H9 (cell line): ENCODE measurements around the gene DEAF1. TPM values are rescaled to one million over a fixed set of nuclear protein-coding genes. Genes with fewer than 3 reads are reported as not detected.

Experiments used
- DNase-seq: peaks from one replicate; pipeline ENCODE4 v3.0.0-alpha.2; 2017
- H2AFZ ChIP-seq: one replicate; pipeline ENCODE4 v1.6.1; 2013; ENCODE audit warnings: mild to moderate bottlenecking, low read length, control low read depth, moderate library complexity
- H2AK5ac ChIP-seq: 2 replicates; pipeline ENCODE4 v1.6.1; 2013; ENCODE audit warnings: low read length, control low read depth, mixed read lengths; ENCODE audit not compliant: insufficient read length
- H2BK120ac ChIP-seq: one replicate; pipeline ENCODE4 v1.6.1; 2013; ENCODE audit warnings: low read depth, mild to moderate bottlenecking, low read length, control low read depth, inconsistent platforms; ENCODE audit not compliant: poor library complexity, severe bottlenecking
- H2BK12ac ChIP-seq: 2 replicates; pipeline ENCODE4 v1.6.1; 2013; ENCODE audit warnings: low read length, control low read depth, mixed read lengths, low read depth; ENCODE audit not compliant: insufficient read length
- H2BK15ac ChIP-seq: 2 replicates; pipeline ENCODE4 v1.6.1; 2013; ENCODE audit warnings: low read depth, low read length, control low read depth
- H2BK20ac ChIP-seq: one replicate; pipeline ENCODE4 v1.6.1; 2013; ENCODE audit warnings: low read depth, mild to moderate bottlenecking, low read length, control low read depth, inconsistent platforms; ENCODE audit not compliant: poor library complexity, severe bottlenecking
- H2BK5ac ChIP-seq: 2 replicates; pipeline ENCODE4 v1.6.1; 2013; ENCODE audit warnings: low read length, control low read depth, mixed read lengths; ENCODE audit not compliant: insufficient read length
- H3K14ac ChIP-seq: 2 replicates; pipeline ENCODE4 v1.6.1; 2013; ENCODE audit warnings: low read length, control low read depth; ENCODE audit not compliant: insufficient read depth
- H3K18ac ChIP-seq: 2 replicates; pipeline ENCODE4 v1.6.1; 2013; ENCODE audit warnings: low read depth, mild to moderate bottlenecking, mixed read lengths, low read length, control low read depth; ENCODE audit not compliant: insufficient read length
- H3K23ac ChIP-seq: 2 replicates; pipeline ENCODE4 v1.6.1; 2013; ENCODE audit warnings: low read length, control low read depth, mixed read lengths, low read depth; ENCODE audit not compliant: insufficient read length
- H3K23me2 ChIP-seq: 2 replicates; pipeline ENCODE4 v1.6.1; 2013; ENCODE audit warnings: low read depth, mild to moderate bottlenecking, mixed read lengths, low read length, control low read depth; ENCODE audit not compliant: insufficient read length, poor library complexity, severe bottlenecking
- H3K27ac ChIP-seq: 2 replicates; pipeline ENCODE4 v1.5.1; 2013; ENCODE audit warnings: low read length, control low read depth, mixed read lengths, low read depth; ENCODE audit not compliant: insufficient read length
- H3K27me3 ChIP-seq: 2 replicates; pipeline ENCODE4 v1.6.1; 2013; ENCODE audit warnings: low read length, control low read depth, inconsistent platforms; ENCODE audit not compliant: insufficient read depth
- H3K4ac ChIP-seq: 2 replicates; pipeline ENCODE4 v1.6.1; 2013; ENCODE audit warnings: low read depth, mild to moderate bottlenecking, control low read depth, inconsistent platforms, low read length, moderate library complexity
- H3K4me1 ChIP-seq: 2 replicates; pipeline ENCODE4 v1.6.1; 2013; ENCODE audit warnings: low read length, control low read depth, inconsistent platforms; ENCODE audit not compliant: insufficient read depth
- H3K4me2 ChIP-seq: 2 replicates; pipeline ENCODE4 v1.6.1; 2013; ENCODE audit warnings: low read length, control low read depth, mixed read lengths; ENCODE audit not compliant: insufficient read length, insufficient read depth
- H3K56ac ChIP-seq: 2 replicates; pipeline ENCODE4 v1.6.1; 2013; ENCODE audit warnings: low read depth, mild to moderate bottlenecking, mixed read lengths, low read length, control low read depth; ENCODE audit not compliant: insufficient read length
- H3K79me1 ChIP-seq: 2 replicates; pipeline ENCODE4 v1.6.1; 2013; ENCODE audit warnings: low read depth, mild to moderate bottlenecking, moderate library complexity, low read length, control low read depth, inconsistent platforms; ENCODE audit not compliant: insufficient read depth, poor library complexity, severe bottlenecking
- H3K79me2 ChIP-seq: 2 replicates; pipeline ENCODE4 v1.6.1; 2013; ENCODE audit warnings: low read length, control low read depth, inconsistent platforms; ENCODE audit not compliant: insufficient read depth
- H3K9ac ChIP-seq: 2 replicates; pipeline ENCODE4 v1.6.1; 2013; ENCODE audit warnings: low read length, control low read depth, mixed read lengths; ENCODE audit not compliant: insufficient read length; ENCODE audit errors: extremely low read depth
- H3K9me3 ChIP-seq: one replicate; pipeline ENCODE4 v1.6.1; 2013; ENCODE audit warnings: low read depth, low read length, inconsistent platforms; ENCODE audit not compliant: control insufficient read depth
- H3T11ph ChIP-seq: one replicate; pipeline ENCODE4 v1.6.1; 2013; ENCODE audit warnings: mild to moderate bottlenecking, low read length, control low read depth, inconsistent platforms
- H4K20me1 ChIP-seq: one replicate; pipeline ENCODE4 v1.6.1; 2013; ENCODE audit not compliant: control insufficient read depth, insufficient read length, insufficient read depth
- H4K5ac ChIP-seq: 2 replicates; pipeline ENCODE4 v1.6.1; 2013; ENCODE audit warnings: low read depth, mild to moderate bottlenecking, mixed read lengths, low read length, control low read depth; ENCODE audit not compliant: insufficient read length
- H4K8ac ChIP-seq: replicated peaks from 2 replicates; pipeline ENCODE4 v1.6.1; 2013; ENCODE audit warnings: low read length, control low read depth, mixed read lengths, low read depth; ENCODE audit not compliant: insufficient read length
- H4K91ac ChIP-seq: 2 replicates; pipeline ENCODE4 v1.6.1; 2013; ENCODE audit warnings: low read depth, mild to moderate bottlenecking, moderate library complexity, mixed read lengths, low read length, control low read depth; ENCODE audit not compliant: insufficient read length
- H3K27ac Mint-ChIP-seq, 3 experiments: 2 replicates in 2 of 3; 3 replicates in 1 of 3; pipeline ENCODE4 v1.8.0; 2020 to 2021; ENCODE audit warnings: mixed read lengths in 3 of 3, mild to moderate bottlenecking in 1 of 3, moderate library complexity in 1 of 3
- H3K27me3 Mint-ChIP-seq: 2 replicates; pipeline ENCODE4 v1.8.0; 2021; ENCODE audit warnings: low read depth, mild to moderate bottlenecking, moderate library complexity, mixed read lengths
- H3K36me3 Mint-ChIP-seq, 3 experiments: 2 replicates in 2 of 3; 3 replicates in 1 of 3; pipeline ENCODE4 v1.8.0; 2020 to 2021; ENCODE audit warnings: low read depth in 3 of 3, mixed read lengths in 3 of 3; ENCODE audit not compliant: insufficient read depth in 1 of 3
- H3K4me1 Mint-ChIP-seq, 2 experiments: 2 replicates each; pipeline ENCODE4 v1.8.0; 2020; ENCODE audit warnings: mixed read lengths in 2 of 2
- H3K4me3 Mint-ChIP-seq, 2 experiments: 2 replicates in 1 of 2; 3 replicates in 1 of 2; pipeline ENCODE4 v1.8.0; 2020 to 2021; ENCODE audit warnings: mild to moderate bottlenecking in 2 of 2, mixed read lengths in 2 of 2, moderate library complexity in 1 of 2
- H3K9me3 Mint-ChIP-seq, 2 experiments: 2 replicates in 1 of 2; 3 replicates in 1 of 2; pipeline ENCODE4 v1.8.0; 2020; ENCODE audit warnings: mild to moderate bottlenecking in 2 of 2, mixed read lengths in 2 of 2, moderate library complexity in 1 of 2
- CTCF ChIP-seq: fragments of 200-600 bp; sonication (generic); conservative IDR thresholded peaks from 3 replicates; pipeline ENCODE4 v1.8.0; 2021; ENCODE audit warnings: antibody characterized with exemption, mild to moderate bottlenecking
- WGBS: extraction: QIAGEN DNeasy Blood & Tissue Kit; methylation state at CpG from one replicate; pipeline ENCODE4 v1.1.7; 2013; ENCODE audit warnings: missing lambda C conversion rate, low lambda C conversion rate, mixed read lengths; ENCODE audit not compliant: insufficient read length; ENCODE audit errors: extremely low coverage; 5-methylcytosine and 5-hydroxymethylcytosine counted together
- total RNA-seq: library from RNA; stranded (reverse); gene quantifications from 2 replicates; pipeline ENCODE4 v1.2.1, GENCODE V29; 2021

DEAF1 gene
- total RNA-seq, 1 experiment from 2014 or later: 67.3 TPM

DNA sequence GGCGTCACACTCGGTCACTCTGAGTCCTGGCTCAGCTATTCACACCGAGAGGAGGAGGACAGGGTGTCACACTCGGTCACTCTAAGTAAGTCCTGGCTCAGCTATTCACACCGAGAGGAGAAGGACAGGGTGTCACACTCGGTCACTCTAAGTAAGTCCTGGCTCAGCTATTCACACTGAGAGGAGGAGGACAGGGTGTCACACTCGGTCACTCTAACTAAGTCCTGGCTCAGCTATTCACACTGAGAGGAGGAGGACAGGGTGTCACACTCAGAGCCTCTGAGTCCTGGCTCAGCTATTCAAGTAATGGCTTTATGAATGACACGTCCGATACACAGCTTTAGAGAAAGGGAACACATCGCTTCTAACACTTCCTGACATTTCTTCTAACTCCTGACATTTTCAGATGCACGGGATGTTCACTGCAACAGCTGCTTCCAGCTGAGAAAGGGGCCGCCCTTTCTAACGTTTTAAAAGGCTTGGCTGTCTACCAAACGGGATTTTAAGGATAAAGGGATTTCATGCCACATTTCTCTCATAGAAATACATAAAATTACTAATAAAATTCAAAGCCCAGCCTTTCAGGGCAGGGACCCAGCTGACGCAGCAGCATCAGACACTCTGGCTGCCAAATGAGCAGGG is 29.8 kb downstream of the DEAF1 start:
- H2BK15ac ChIP-seq: no peak overlapping the region
- H4K91ac ChIP-seq: no peak overlapping the region
- no peak overlapping the region for H4K8ac ChIP-seq
- H4K5ac ChIP-seq: no peak overlapping the region
- H3K18ac ChIP-seq: no peak overlapping the region
- peaks cover 18 to 50% (median 39%) of the 10 kb centered on the region in 3 experiments; a peak in 6 of 7 replicates for H3K36me3 Mint-ChIP-seq
- H2BK12ac ChIP-seq: no peak overlapping the region
- H3K23me2 ChIP-seq: no peaks in the 10 kb centered on the region
- H2AFZ ChIP-seq: no peak overlapping the region
- no peak overlapping the region for H3K27ac ChIP-seq
- H3T11ph ChIP-seq: no peak overlapping the region
- H3K9ac ChIP-seq: no peak overlapping the region
- WGBS: no CpG with 5 or more reads among the region's 15 CpGs
- no peaks in the 10 kb centered on the region for H3K9me3 Mint-ChIP-seq
- H4K20me1 ChIP-seq: no peaks in the 10 kb centered on the region
- H3K14ac ChIP-seq: no peak overlapping the region
- H3K4me2 ChIP-seq: no peak overlapping the region
- no peak for TF ChIP-seq CTCF
- no peaks in the 10 kb centered on the region for H3K27me3 ChIP-seq
- H3K79me2 ChIP-seq: no peaks in the 10 kb centered on the region
- no peak overlapping the region for H2BK5ac ChIP-seq
- no peaks in the 10 kb centered on the region for H3K4me1 ChIP-seq
- no peaks in the 10 kb centered on the region for H3K79me1 ChIP-seq
- H3K4me3 Mint-ChIP-seq: no peak overlapping the region
- no peaks in the 10 kb centered on the region for H3K9me3 ChIP-seq
- no peak overlapping the region for H3K56ac ChIP-seq
- no peak for DNase-seq
- 0 out of 4 replicates have a peak, but pooled peaks cover 0 to 3% of the 10 kb centered on the region in 2 experiments for H3K4me1 Mint-ChIP-seq
- H2AK5ac ChIP-seq: no peak overlapping the region
- no peaks in the 10 kb centered on the region for H3K27me3 Mint-ChIP-seq
- H3K23ac ChIP-seq: no peak overlapping the region
- no peak overlapping the region for H3K4ac ChIP-seq
- H2BK120ac ChIP-seq: no peak overlapping the region
- peak overlapping the region in 1 of 3 experiments; percentile 44; a peak in 1 of 7 replicates for H3K27ac Mint-ChIP-seq
- no peak overlapping the region for H2BK20ac ChIP-seq
